Measurements from ENCODE around the gene KLLN. TPM values are rescaled to one million over a fixed set of nuclear protein-coding genes. Genes with fewer than 3 reads are reported as not detected.

Gene KLLN
- total and polyA plus RNA-seq, 2 of the 8 experiments (the other 6 are each of a cell fraction or from before 2014, with no cell fraction given), result 0.24 to 0.73 TPM

DNA sequence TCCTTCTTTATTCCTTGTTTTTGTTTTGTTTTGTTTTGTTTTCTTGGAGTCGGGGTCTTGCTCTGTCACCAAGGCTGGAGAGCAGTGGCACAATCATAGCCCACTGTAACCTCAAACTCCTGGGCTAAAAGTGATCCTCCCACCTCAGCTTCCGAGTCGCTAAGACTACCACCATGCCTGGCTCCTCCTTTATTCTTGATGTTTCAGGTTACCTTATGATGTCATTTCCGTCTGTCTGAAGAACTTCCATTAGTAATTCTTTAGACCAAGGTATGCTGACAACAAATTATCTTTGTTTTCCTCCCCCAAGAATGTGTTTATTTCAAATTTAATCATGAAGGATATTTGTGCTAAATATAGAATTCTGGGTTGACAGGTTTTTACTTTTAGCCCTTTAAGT is 27.2 kb downstream of the KLLN start:
- Histone ChIP-seq H4K8ac (ENCODE audit: extremely low read depth, insufficient read depth, low read length) (no peak overlapping the region), H2AK5ac (ENCODE audit: low read depth, low read length) (no peak overlapping the region), H2AFZ (ENCODE audit: low read length) (no peak overlapping the region), H3K14ac (ENCODE audit: insufficient read length) (no peak overlapping the region), H3K18ac (ENCODE audit: extremely low read depth, low read length) (no peak overlapping the region), H3K23me2 (ENCODE audit: low read depth, low read length) (no peaks in the 10 kb centered on the region), H3K27me3 (replicated peaks in 1 of 4; ENCODE audit: control insufficient read depth in 3 of 4, extremely low read depth in 1 of 4, insufficient read depth in 3 of 4, low read length in 3 of 4) (no peaks in the 10 kb centered on the region), H2BK20ac (ENCODE audit: low read length) (no peak overlapping the region), H3K9me3 (ENCODE audit: insufficient read depth in 2 of 2, low read depth in 1 of 2, low read length in 1 of 2) (no peaks in the 10 kb centered on the region), H3K23ac (ENCODE audit: insufficient read length) (no peak overlapping the region), H2BK15ac (ENCODE audit: low read length) (no peak overlapping the region), H3K36me3 (ENCODE audit: control insufficient read depth in 2 of 4, insufficient read depth in 4 of 4, low read length in 3 of 4) (no peaks in the 10 kb centered on the region), H4K20me1 (replicated peaks in 1 of 2; ENCODE audit: control insufficient read depth in 1 of 2, insufficient read depth in 2 of 2, low read length in 2 of 2) (no peaks in the 10 kb centered on the region), H3K27ac (ENCODE audit: low read depth, low read length) (no peak overlapping the region), H3K79me2 (ENCODE audit: control insufficient read depth in 1 of 2, insufficient read depth in 2 of 2, low read length in 2 of 2) (no peaks in the 10 kb centered on the region), H3K4me1 (replicated peaks in 1 of 4; ENCODE audit: control insufficient read depth in 3 of 4, insufficient read depth in 4 of 4, low read length in 3 of 4) (no peaks in the 10 kb centered on the region), H4K91ac (replicated peaks; ENCODE audit: insufficient read length, low read length) (no peak overlapping the region), H3K4me3 (ENCODE audit: extremely low read depth in 1 of 4, insufficient read depth in 2 of 4, low read depth in 3 of 4, low read length in 4 of 4) (no peak overlapping the region), H2BK120ac (replicated peaks; ENCODE audit: low read depth, low read length) (no peak overlapping the region), H2BK12ac (ENCODE audit: low read depth, low read length) (no peak overlapping the region), H3K56ac (replicated peaks; ENCODE audit: insufficient read length, low read depth, low read length) (no peak overlapping the region), H4K5ac (ENCODE audit: insufficient read length, low read depth, low read length) (no peak overlapping the region), H3K4me2 (ENCODE audit: insufficient read depth in 1 of 2, low read depth in 2 of 2, low read length in 2 of 2) (no peak overlapping the region), H2BK5ac (ENCODE audit: low read depth, low read length) (no peak overlapping the region), H3K9ac (replicated peaks in 1 of 4; ENCODE audit: extremely low read depth in 1 of 4, low read depth in 3 of 4, low read length in 3 of 4) (no peak overlapping the region), H3K79me1 (ENCODE audit: low read depth, low read length) (no peaks in the 10 kb centered on the region), H3K4ac (replicated peaks; ENCODE audit: insufficient read length, low read depth, low read length) (no peak overlapping the region)
- DNase-seq (ENCODE audit: low read depth in 1 of 2, low spot score in 2 of 2), result no peak
- CTCF ChIA-PET (ENCODE audit: partially characterized antibody), result no interaction called here
- POLR2A ChIA-PET (ENCODE audit: partially characterized antibody), result no interaction called here
- no peak for FAIRE-seq
- 85% methylated on average over 4 of the region's 4 CpGs; no CpG with 5 or more reads in 1 of the 2 experiments for WGBS, 2 experiments (ENCODE audit: extremely low coverage in 1 of 2, insufficient coverage in 1 of 2, insufficient read length in 1 of 2, insufficient replicate concordance in 2 of 2, low coverage in 1 of 2, low lambda C conversion rate in 2 of 2, missing lambda C conversion rate in 1 of 2)
- TF ChIP-seq POU5F1 (IDR thresholded peaks at IDR 0.05; ENCODE audit: low read depth, low read length), result no peak
- TF ChIP-seq JUN (IDR thresholded peaks at IDR 0.05; ENCODE audit: low read depth, low read length), result no peak
- no peak for TF ChIP-seq KDM1A (IDR thresholded peaks at IDR 0.05; ENCODE audit: borderline replicate concordance, low read length)
- no peak for TF ChIP-seq BACH1 (IDR thresholded peaks at IDR 0.05; ENCODE audit: low read length)
- TF ChIP-seq TCF12 (IDR thresholded peaks at IDR 0.05; ENCODE audit: low read depth, low read length), result no peak
- TF ChIP-seq, protein P1, sequence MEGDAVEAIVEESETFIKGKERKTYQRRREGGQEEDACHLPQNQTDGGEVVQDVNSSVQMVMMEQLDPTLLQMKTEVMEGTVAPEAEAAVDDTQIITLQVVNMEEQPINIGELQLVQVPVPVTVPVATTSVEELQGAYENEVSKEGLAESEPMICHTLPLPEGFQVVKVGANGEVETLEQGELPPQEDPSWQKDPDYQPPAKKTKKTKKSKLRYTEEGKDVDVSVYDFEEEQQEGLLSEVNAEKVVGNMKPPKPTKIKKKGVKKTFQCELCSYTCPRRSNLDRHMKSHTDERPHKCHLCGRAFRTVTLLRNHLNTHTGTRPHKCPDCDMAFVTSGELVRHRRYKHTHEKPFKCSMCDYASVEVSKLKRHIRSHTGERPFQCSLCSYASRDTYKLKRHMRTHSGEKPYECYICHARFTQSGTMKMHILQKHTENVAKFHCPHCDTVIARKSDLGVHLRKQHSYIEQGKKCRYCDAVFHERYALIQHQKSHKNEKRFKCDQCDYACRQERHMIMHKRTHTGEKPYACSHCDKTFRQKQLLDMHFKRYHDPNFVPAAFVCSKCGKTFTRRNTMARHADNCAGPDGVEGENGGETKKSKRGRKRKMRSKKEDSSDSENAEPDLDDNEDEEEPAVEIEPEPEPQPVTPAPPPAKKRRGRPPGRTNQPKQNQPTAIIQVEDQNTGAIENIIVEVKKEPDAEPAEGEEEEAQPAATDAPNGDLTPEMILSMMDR (IDR thresholded peaks at IDR 0.05; ENCODE audit: control extremely low read depth in 1 of 3, insufficient read depth in 1 of 3, low read depth in 1 of 3, low read length in 3 of 3), result no peak
- TF ChIP-seq, protein P2, sequence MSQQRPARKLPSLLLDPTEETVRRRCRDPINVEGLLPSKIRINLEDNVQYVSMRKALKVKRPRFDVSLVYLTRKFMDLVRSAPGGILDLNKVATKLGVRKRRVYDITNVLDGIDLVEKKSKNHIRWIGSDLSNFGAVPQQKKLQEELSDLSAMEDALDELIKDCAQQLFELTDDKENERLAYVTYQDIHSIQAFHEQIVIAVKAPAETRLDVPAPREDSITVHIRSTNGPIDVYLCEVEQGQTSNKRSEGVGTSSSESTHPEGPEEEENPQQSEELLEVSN (IDR thresholded peaks at IDR 0.05), result no peak
- TF ChIP-seq KDM4A (IDR thresholded peaks at IDR 0.05; ENCODE audit: low read depth, low read length, severe bottlenecking), result no peak
- no peak for TF ChIP-seq EZH2 (IDR thresholded peaks at IDR 0.05; ENCODE audit: low read depth, low read length, severe bottlenecking)
- no peak for TF ChIP-seq SIN3A (conservative IDR thresholded peaks at IDR 0.05 in 1 of 2, IDR thresholded peaks at IDR 0.05 in 1 of 2; ENCODE audit: low read depth in 1 of 2, low read length in 2 of 2)
- no peak for TF ChIP-seq RAD21 (IDR thresholded peaks at IDR 0.05 in 1 of 2, conservative IDR thresholded peaks at IDR 0.05 in 1 of 2; ENCODE audit: low read depth in 2 of 2, low read length in 2 of 2)
